GM12891 (cell line): ENCODE results near the gene CEP76.
A peak's percentile ranks its signal among the peaks of the same experiment; 100 is the strongest.

ENCODE experiments used
- DNase-seq: peaks from one replicate; pipeline ENCODE4 v3.0.0; 2011; ENCODE audit warnings: low spot score; ENCODE audit not compliant: insufficient read length
- FAIRE-seq: peaks from 2 replicates; lab custom pipeline; 2011; peaks lifted over from hg19 to GRCh38; lab: Jason Lieb, UNC
- PAX5 ChIP-seq: IDR thresholded peaks from 2 replicates; pipeline ENCODE4 v1.6.1; 2011; ENCODE audit warnings: low read length, moderate library complexity, mild to moderate bottlenecking; ENCODE audit not compliant: insufficient read depth, severe bottlenecking
- POLR2A ChIP-seq: IDR thresholded peaks from 2 replicates; pipeline ENCODE4 v1.6.1; 2011; ENCODE audit warnings: low read depth, low read length, control low read depth
- POLR2AphosphoS5 ChIP-seq: IDR thresholded peaks from 2 replicates; pipeline ENCODE4 v1.6.1; 2011; ENCODE audit warnings: low read depth, low read length, control low read depth
- POU2F2 ChIP-seq: IDR thresholded peaks from 2 replicates; pipeline ENCODE4 v1.6.1; 2011; ENCODE audit warnings: low read depth, mild to moderate bottlenecking, control low read depth, low read length, moderate library complexity
- SPI1 ChIP-seq: IDR thresholded peaks from 2 replicates; pipeline ENCODE4 v1.6.1; 2011; ENCODE audit warnings: low read depth, low read length, control low read depth
- TAF1 ChIP-seq: IDR thresholded peaks from 2 replicates; pipeline ENCODE4 v1.6.1; 2011; ENCODE audit warnings: low read depth, low read length, control low read depth

CEP76 gene

DNA sequence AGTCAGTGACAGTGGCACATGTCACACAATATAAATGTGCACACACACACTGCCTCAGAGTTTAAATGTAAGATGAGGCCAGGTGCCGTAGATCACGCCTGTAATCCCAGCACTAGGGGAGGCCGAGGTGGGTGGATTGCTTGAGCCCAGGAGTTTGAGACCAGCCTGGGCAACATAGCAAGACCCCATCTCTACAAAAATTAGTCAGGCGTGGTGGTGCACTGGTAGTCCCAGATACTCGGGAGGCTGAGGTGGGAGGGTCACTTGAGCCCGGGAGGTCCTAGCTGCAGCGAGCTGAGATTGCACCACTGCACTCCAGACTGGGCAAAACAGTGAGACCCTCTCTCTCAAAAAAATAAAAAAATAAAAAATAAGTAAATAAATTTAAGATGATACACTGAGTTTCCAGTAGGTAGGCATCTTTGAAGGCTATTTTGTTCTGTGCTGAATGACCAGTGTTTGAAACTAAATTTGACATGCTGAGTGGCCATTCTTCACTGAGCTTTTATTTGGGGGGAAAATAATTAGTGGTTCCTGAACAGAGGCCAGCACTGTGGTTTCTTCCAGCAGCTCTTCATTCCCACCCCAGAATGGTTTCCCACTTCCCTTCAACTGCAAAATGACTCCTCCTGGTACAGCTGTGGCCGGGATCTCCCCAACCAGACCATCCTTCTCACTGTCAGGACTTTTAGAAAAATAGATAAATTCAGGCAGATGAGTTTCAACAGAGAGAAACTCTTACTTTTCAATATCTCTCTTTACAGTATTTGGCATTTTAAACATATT is 45.2 kb upstream of the CEP76 start:
- DNase-seq (no peak), FAIRE-seq (no peak)
- TF ChIP-seq POLR2A = no peak
- TF ChIP-seq POU2F2 = no peak
- no peak for TF ChIP-seq POLR2AphosphoS5
- no peak for TF ChIP-seq TAF1
- TF ChIP-seq PAX5 = no peak
- TF ChIP-seq SPI1 = no peak

DNA sequence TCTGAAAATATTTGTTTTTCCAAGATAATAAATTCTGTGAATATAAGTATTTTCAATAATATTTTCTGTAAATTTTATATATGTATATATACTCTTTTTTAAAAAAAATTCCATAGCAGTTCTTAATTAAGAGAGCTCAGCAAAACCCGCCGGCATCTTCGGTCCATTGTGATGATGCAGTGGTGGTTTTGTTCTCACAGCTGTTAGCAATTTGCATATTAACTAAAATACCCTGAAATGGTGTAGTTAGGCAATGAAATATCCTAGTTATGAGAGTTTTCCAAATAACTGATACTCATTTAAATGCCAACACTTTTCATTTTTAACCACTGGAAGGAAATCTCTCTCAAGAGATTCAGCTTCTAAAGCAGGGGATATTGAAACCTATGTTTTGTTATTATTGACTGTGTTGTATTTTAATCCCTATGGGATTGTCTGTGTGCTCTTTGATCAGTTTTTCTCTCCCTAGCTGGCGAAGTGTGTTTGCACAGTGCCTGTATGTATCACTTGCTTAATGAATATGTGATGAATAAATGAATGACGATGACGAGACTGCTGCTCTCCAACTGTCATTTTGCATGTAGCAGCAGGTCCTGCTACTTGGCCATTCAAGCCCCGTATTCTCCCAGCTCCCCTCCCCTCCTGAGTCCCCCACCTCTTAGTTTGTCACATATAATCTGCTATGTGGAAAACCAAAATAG is 42.7 kb upstream of the CEP76 start:
- FAIRE-seq = no peak
- TF ChIP-seq TAF1 (no peak), SPI1 (no peak), POLR2A (no peak), PAX5 (no peak), POU2F2 (no peak), POLR2AphosphoS5 (no peak)
- DNase-seq = no peak

DNA sequence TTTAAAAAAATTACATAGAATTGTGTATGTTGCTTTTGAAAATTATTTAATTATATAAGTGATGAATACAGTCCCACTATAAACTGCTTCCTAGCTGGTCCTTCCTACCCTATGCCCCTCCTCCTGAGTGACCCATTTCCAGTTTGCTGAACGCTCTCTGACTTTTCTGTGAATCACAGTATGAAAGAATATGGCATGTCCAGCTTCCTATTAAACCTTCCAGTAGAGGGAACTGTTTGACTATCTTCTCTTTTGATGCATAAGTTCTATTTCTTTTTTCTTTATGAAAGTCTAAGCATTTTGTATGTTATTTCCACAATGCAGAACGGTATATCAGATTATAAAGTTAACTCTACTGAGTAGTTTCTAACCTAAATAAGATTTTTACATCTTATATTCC is 41.6 kb upstream of the CEP76 start:
- no peak for TF ChIP-seq POU2F2
- TF ChIP-seq POLR2AphosphoS5 = no peak
- DNase-seq (peak; percentile 36), FAIRE-seq (no peak)

DNA sequence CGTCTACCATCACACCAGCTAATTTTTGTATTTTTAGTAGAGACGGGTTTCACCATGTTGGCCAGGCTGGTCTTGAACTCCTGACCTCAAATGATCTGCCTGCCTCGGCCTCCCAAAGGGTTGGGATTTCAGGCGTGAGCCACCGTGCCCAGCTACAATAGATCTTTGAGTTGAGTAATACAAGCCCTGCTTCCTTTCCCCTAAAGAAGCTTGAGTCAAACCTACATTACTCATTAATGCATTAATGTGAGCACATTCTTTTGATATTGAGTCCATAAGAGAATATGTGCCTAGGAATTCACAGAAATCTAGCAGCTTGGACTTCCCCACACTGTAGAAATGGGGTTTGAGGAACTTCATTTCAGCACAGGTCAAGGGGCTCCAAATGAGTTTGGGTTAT is 39.9 kb upstream of the CEP76 start:
- no peak for DNase-seq
- TF ChIP-seq POLR2AphosphoS5 (no peak), PAX5 (no peak), POU2F2 (no peak), POLR2A (no peak), TAF1 (no peak), SPI1 (no peak)
- no peak for FAIRE-seq

DNA sequence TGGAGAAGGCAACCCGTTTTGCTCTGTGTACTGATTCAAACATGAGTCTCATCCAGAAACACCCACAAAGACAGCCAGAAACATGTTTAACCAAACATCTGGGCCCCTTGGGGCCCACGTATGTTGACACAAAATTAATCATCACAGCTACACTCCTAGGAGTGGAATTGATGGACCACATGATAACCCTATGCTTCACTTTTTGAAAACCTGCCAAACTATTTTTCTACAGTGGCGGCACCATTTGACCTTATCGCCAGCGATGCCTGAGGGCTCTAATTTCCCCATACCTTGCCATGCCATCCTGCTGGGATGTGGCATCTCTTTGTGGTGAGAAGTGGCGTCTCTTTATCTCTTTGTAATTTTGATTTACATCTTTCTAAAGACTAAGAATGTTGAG is 38.8 kb upstream of the CEP76 start:
- FAIRE-seq = no peak
- TF ChIP-seq SPI1 (no peak), POLR2AphosphoS5 (no peak), PAX5 (no peak), POU2F2 (no peak)
- DNase-seq = no peak

DNA sequence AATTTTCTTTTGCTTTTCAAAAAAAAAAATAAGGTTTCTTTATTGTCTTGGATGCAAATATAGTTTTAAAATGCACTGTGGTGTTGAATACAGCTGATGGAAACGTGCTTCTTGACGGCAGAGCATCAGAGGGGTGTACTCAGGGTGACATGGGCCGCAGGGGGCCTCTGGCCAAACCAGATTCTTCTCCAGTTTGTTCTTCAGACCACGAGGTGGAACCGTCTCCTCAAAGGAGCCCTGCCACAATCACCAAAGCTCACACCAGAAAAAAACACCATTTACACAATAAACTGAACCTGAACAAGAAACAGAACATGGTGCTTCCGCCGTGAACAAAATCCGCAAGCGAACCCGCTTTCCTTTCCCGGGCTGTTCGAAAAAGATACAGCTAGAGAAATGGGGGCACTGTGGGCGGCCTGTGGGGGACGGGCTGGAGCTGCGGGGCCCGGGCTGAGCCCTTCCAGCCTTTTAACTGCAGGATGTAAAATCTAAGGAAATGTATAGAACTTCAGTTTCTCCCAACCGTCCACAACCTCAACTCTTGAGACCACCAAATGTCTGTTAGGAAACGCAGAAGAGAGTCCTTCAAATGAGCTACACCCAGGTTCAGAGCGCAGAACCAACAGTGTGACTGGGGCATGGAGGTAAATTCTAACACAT is 34.9 kb upstream of the CEP76 start:
- DNase-seq (no peak), FAIRE-seq (no peak)
- TF ChIP-seq POU2F2 = no peak
- no peak for TF ChIP-seq SPI1
- TF ChIP-seq PAX5 = no peak
- TF ChIP-seq POLR2A = no peak
- TF ChIP-seq TAF1 = no peak
- no peak for TF ChIP-seq POLR2AphosphoS5

DNA sequence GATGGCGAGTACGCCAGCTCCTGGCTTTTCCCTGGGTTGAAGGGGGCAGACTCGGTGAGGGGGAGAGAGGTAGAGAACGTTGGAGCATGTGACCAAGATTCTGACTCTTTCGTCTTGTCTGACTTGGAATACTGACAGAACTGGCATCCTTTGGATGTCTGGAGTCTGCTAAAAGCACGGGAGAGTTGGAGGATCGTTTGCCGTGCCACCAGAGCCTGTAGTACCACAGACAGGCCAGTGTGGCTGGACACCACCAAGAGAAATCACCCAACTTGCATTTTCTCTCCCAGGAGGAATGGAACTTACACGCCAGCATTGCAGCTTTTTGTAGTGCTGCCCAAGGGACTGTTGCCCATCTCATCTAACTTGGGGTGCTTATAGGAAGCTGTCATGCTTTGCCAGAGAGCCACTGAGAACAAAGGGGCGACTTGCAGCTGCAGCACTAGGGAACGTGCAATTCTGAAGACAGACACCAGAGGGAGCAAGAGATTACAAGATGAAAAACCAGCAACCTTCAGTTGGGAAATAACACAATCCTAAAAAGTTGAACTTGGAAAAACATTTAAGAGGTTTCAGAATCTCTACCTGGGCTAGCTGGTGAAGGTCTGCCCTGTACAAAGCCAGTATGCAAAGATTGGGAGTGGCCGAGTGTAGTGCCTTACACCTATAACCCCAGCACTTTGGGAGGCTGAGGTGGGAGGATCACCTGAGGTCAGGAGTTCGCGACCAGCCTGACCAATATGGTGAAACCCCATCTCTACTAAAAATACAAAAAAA is 24.4 kb upstream of the CEP76 start:
- FAIRE-seq = peak; percentile 77
- TF ChIP-seq PAX5 (no peak), POLR2A (no peak), POLR2AphosphoS5 (no peak)
- no peak for DNase-seq

DNA sequence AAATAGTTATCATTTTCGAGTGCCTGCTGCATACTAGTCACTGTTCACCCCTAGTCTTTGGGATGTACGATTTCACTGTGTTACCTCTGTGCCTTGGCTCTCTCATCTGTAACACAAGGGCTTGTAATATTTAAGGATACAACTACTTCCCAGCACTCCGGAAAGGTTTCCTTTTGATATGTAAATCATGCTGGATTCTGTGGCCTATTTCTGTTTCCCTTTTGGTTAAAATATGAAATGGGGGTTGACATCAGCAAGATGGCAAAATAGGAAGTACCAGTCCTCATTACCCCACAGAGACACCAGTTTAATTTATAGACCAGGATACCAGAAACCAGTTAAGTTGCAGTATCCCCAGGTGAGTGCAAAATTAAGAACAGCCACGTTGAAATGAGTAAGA is 23.8 kb upstream of the CEP76 start:
- DNase-seq = no peak
- no peak for FAIRE-seq
- TF ChIP-seq TAF1 (no peak), SPI1 (no peak), POLR2AphosphoS5 (no peak; the same call in 1 of the 2 replicates), PAX5 (no peak), POU2F2 (no peak), POLR2A (no peak)

DNA sequence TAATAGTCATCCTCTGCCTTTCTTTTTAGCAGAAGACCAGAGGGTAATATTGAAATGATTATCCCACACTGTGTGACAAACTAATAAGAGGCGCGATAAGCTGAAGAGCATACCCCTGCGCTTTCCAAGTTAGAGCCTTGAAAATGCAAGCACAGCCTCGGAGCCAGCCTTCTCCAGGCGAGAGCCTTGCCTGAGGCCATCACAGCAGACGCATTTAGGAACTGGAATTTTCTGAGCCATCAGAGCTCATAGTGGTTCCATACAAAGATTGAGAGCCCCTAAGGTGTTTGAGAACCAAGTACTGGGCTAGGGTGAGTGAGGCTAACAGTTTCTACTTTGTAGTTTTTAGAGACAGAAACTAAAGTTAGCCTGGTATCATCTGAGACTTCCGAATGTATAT is 20.2 kb upstream of the CEP76 start:
- no peak for FAIRE-seq
- no peak for TF ChIP-seq TAF1
- no peak for TF ChIP-seq POLR2AphosphoS5
- TF ChIP-seq PAX5 = no peak
- TF ChIP-seq SPI1 = no peak
- TF ChIP-seq POU2F2 = no peak
- no peak for TF ChIP-seq POLR2A
- no peak for DNase-seq
